Measurements from ENCODE around the gene ANGPTL4. TPM values are rescaled to one million over a fixed set of nuclear protein-coding genes. Genes with fewer than 3 reads are reported as not detected.

Gene ANGPTL4
- total and polyA plus RNA-seq, 7 donors, result 10.7 to 235 (median 42.5) TPM

GRCh38 chr19:8322638-8322997 is 41.3 kb upstream of the ANGPTL4 start:
- no peak for ATAC-seq
- H3K27me3 ChIP-seq (ENCODE audit: insufficient read depth in 3 of 3, low read length in 2 of 3), result peaks cover 0 to 4% (median 0%) of the 10 kb centered on the region in 3 donors
- intact Hi-C loops (cut with DNase I), result no loop called here
- WGBS, 3 donors, result 55 to 70% (median 55%) methylated on average over 7 of the region's 7 CpGs
- DNase-seq, result no peak
- TF ChIP-seq CTCF (IDR thresholded peaks at IDR 0.05), result no peak
- peaks cover 0 to 30% of the 10 kb centered on the region in 2 donors for H3K36me3 ChIP-seq (ENCODE audit: insufficient read depth in 1 of 2, low read depth in 1 of 2)
- peak overlapping the region; percentile 99 for H3K4me3 ChIP-seq
- H3K4me1 ChIP-seq, result peaks cover 33% of the 10 kb centered on the region
- H3K9me3 ChIP-seq, result no peaks in the 10 kb centered on the region
- peak overlapping the region; percentile 97 for H3K27ac ChIP-seq

DNA sequence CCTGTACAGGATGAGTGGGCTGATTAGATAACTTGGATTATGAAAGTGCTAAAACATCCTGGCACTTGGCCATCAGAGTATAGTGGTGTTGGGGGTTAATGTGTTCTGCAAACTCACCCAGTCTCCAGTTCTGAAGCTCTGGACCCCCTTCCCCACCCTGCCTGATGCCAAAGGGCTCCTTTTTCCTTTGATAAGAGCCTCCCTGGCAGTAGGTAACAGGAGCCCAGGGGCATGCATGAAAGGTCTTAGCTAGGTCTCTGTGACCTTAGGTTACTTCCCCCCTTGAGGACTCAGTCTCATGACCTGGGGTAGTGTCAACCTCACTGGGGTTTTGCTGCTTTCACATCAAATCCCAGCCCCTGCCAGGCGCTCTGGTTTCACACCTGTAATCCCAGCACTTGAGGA is 40.2 kb upstream of the ANGPTL4 start:
- peaks cover 0 to 4% (median 0%) of the 10 kb centered on the region in 3 donors for H3K27me3 ChIP-seq (ENCODE audit: insufficient read depth in 3 of 3, low read length in 2 of 3)
- DNase-seq (peak in 1 of 2 donors; percentile 15), ATAC-seq (no peak)
- peaks cover 33% of the 10 kb centered on the region for H3K4me1 ChIP-seq
- H3K9me3 ChIP-seq, result no peaks in the 10 kb centered on the region
- no peak for TF ChIP-seq CTCF (IDR thresholded peaks at IDR 0.05)
- WGBS, 3 donors, result 80 to 87% (median 83%) methylated on average over 1 of the region's 1 CpG
- no peak overlapping the region for H3K27ac ChIP-seq
- peaks cover 0 to 22% of the 10 kb centered on the region in 2 donors for H3K36me3 ChIP-seq (ENCODE audit: insufficient read depth in 1 of 2, low read depth in 1 of 2)
- intact Hi-C loops (cut with DNase I), result no loop called here
- H3K4me3 ChIP-seq, result peak overlapping the region; percentile 99

DNA sequence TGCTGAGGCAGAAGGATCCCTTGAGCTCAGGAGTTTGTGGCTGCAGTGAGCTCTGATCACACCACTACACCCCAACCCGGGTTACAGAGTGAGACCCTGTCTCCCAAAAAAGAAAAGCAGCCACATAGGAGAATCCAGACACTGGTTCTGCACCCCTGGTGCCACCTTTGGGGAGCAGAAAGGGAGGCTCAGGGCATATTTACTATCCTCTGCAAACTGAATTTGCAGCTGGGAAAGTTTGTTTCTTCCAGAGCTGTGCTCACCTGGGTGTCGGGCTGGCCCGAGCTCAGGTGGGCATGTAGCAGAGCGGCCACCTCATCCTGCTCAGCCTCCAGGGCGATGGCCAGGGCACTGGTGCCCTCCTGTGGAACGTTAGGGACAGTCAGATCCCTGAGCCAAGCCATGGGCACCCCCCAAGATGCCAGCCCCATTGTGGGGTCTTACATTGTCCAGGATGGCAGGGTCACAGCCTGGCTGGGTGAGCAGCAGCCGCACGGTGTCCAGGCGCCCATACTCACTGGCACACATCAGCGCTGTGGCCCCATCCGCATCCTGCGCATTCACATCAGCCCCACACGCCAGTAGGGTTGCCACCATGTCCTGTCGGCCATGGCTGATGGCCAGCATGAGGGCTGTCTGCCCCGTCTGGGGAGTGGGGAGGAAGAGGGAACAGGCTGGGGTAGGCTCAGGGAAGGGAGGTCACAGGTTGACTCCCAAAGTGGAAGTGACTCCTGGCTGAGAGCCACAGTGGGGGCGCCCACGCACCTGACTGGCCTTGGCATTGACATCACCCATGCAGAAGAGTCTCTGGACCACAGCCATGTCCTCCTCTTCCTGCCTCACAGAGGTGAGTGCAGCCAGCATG is 39.5 kb upstream of the ANGPTL4 start:
- Histone ChIP-seq H3K27ac (peak overlapping the region; percentile 0), H3K27me3 (ENCODE audit: insufficient read depth in 3 of 3, low read length in 2 of 3) (peaks cover 0 to 4% (median 0%) of the 10 kb centered on the region in 3 donors), H3K4me3 (no peak overlapping the region), H3K4me1 (peaks cover 33% of the 10 kb centered on the region), H3K9me3 (no peaks in the 10 kb centered on the region), H3K36me3 (ENCODE audit: insufficient read depth in 1 of 2, low read depth in 1 of 2) (peaks cover 0 to 22% of the 10 kb centered on the region in 2 donors)
- no peak for TF ChIP-seq CTCF (IDR thresholded peaks at IDR 0.05)
- DNase-seq (peak in 1 of 2 donors; percentile 56), ATAC-seq (peak in 1 of 4 donors; percentile 1)
- WGBS, 3 donors, result 59 to 62% (median 59%) methylated on average over 17 of the region's 17 CpGs
- intact Hi-C loops (cut with DNase I), result no loop called here

DNA sequence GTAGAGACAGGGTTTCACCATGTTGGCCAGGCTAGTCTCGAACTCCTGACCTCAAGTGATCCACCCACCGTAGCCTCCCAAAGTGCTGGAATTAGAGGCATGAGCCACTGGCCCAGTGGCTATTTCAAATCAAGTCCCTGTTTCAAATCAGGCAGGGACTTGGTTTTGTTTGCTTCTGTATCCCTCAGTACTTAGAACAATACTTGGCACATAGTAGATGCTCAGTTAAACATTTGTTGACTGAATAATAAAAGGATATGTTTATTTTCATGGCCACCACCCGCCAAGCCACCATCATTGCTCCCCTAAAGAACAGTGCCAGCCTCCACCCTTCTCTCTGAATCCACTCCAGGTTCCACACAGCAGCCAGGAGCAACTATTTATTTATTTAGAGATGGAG is 38.5 kb upstream of the ANGPTL4 start:
- Histone ChIP-seq H3K36me3 (ENCODE audit: insufficient read depth in 1 of 2, low read depth in 1 of 2) (peaks cover 0 to 22% of the 10 kb centered on the region in 2 donors), H3K27ac (no peak overlapping the region), H3K4me1 (peaks cover 24% of the 10 kb centered on the region), H3K4me3 (no peak overlapping the region), H3K9me3 (no peaks in the 10 kb centered on the region), H3K27me3 (ENCODE audit: insufficient read depth in 3 of 3, low read length in 2 of 3) (peaks cover 0 to 4% (median 0%) of the 10 kb centered on the region in 3 donors)
- intact Hi-C loops (cut with DNase I), result no loop called here
- ATAC-seq, result no peak
- WGBS, 3 donors, result 93 to 94% (median 94%) methylated on average over 3 of the region's 3 CpGs
- peak in 1 of 2 donors; percentile 11 for DNase-seq
- TF ChIP-seq CTCF (IDR thresholded peaks at IDR 0.05), result no peak
